HG02943 (cell line): Measurements from ENCODE around the gene LBHD2.
A peak's percentile ranks its signal among the peaks of the same experiment; 100 is the strongest.
"Not testable (repeated sequence)": the region's sequence is repeated elsewhere in the genome, so short reads cannot be mapped to it uniquely, and the experiment has no call there.

ENCODE experiments used
- ATAC-seq: cut with Tn5 transposase; IDR thresholded peaks from one replicate; pipeline ENCODE4 v1.9.1; 2021; ENCODE audit warnings: mild to moderate bottlenecking, low read depth, moderate library complexity; ENCODE audit not compliant: unreplicated experiment

LBHD2 gene

DNA sequence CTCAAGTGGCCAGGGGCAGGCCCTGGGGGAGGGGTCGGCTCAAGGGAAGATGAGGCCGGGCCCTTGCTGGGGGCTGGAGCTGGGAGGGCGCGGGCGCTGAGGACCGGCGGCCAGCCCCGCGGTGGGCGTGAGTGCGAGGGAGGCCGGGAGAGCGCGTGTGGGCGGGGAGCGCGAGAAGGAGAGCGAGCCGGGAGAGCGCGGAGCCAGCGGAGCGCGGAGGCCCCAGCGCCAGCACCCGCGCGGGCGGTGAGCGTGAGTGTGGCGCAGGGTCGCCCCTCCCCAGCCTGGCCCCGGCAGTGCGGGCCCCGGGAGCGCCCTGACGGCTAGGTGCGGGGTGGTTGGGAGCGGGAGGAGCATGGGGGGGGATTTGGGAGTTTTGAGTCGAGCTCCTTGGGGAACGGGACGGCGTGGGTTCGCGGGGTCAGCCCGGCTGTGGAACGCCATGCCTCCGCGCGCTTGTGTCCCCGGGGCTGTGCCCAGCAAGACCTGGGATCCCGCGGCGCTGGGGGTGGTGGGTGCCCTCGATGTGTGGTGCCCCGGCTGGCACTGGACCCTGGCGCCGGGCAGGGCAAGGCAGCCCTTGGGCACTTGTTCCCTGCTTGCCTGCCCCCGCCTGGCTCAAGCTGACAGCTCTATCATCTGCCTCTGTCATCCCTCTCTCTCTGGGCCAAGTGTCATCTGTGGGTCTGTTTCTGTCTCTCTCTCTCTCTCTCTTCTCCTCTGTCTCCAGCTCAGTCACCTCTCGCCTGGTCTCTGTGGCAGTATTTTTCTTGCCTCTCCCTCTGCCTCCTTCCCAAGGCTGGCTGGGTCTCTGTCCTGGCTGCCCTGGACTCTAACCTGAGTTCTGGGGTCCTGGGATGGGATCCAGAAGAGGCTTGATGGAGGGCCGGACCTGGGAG is at the start of gene LBHD2:
Gene LBHD2 (plus strand): TSS at position 190 of the 899 bp plus-strand sequence. CDS start 1,803 bp downstream, outside the sequence.
- no peak for ATAC-seq

DNA sequence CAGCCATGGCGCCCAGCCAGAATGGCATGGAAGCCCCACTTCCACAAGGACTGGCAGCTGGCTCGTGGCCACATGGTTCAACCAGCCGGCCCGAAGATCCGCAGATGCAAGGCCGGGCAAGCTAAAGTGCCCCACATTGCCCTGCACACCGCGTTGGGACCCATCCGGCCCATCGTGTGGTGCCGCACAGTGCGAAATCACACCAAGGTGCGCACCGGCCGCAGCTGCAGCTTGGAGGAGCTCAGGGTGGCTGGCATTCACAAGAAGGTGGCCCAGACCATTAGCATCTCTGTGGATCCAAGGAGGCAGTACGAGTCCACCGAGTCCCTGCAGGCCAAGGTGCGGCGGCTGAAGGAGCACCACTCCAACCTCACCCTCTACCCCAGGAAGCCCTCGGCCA is 42.5 kb upstream of the LBHD2 start:
- ATAC-seq, result no peak

DNA sequence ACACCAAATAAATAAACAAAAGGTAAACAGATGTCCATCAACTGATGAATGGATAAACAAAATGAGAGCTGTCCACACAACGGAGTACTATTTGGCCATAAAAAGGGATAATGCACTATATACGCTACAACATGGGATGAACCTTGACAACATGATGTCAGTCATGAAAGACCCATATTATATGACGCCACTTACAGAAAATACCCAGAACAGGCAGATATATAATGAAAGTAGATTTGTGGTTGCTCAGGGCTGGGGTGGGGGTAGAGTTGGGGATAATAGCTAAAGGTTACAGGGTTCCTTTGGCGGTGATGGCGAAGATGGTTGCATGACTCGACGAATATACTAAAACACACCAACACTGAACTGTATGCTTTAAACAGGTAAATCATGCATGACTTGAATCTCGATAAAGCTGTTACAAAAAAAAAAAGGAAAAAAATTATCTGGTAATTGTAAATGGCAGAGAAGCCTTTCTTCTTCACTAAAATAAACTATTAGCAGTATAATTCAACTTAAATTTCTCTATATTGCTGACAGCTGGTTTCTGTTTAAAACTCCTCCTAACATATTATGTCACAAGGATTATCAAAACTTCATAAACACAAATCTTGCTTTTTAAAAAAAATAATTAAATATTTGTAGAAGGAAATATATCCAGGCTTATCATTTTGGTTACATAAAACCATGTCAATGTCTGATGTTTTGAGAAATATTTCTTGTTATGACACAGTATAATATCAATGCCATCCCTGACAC is 40.6 kb upstream of the LBHD2 start:
- ATAC-seq, result no peak

DNA sequence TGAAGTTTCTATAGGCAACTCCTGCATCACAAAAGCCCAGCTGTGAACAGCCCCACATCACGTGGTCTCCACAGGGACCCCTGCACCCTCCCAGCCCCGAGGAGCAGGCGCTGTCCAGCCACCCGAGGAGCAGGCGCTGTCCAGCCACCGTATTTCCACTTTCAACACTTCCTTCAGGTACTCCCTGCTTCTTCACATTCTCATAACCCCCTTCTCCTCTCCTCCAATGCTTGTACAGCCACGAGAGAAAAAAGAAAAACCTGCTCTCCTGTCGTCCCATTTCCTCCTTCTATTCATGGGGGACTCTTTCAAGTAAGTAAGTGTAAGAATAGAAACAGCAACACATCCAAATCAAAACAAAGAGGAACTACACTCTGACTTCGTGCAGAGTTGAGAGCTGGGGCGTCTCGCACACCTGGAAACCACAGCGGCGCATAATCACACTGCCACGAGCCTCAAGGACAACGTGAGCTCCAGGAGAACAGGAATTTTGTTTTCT is 38.6 kb upstream of the LBHD2 start:
- ATAC-seq, result no peak

DNA sequence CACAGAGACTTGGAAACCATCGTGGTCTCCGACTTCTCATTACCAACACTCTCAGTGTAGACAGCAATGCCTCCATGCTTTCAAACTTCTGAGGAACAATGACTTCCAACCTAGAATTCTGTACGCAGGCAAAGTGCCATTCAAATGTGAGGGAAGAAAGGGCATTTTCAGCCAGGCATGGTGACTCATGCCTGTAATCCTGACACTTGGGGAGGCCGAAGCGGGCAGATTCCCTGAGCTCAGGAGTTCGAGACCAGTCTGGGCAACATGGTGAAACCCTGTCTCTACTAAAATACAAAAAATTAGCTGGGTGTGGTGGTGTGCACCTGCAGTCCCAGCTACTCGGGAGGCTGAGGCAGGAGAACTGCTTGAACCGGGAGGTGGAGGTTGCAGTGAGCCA is 36.6 kb upstream of the LBHD2 start:
- not testable (repeated sequence) for ATAC-seq

DNA sequence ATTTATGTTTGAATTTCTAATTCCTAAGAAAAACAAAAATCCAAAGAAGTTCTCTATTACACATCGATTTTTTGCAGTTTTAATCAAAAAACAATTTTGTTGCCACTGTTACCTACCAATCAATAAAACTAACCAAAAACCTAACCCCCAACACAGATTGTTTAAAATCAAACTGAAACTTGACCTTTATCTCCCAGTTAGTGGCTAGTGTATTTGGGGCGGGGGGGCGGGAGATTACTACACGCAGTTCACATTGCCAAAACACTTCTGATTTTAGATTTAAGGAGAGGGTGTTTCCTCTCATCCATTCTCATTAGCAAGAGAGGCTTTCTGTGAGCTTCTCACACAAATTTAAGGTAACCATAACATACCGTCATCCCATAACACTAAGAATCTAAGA is 33.1 kb upstream of the LBHD2 start:
- ATAC-seq, result no peak

DNA sequence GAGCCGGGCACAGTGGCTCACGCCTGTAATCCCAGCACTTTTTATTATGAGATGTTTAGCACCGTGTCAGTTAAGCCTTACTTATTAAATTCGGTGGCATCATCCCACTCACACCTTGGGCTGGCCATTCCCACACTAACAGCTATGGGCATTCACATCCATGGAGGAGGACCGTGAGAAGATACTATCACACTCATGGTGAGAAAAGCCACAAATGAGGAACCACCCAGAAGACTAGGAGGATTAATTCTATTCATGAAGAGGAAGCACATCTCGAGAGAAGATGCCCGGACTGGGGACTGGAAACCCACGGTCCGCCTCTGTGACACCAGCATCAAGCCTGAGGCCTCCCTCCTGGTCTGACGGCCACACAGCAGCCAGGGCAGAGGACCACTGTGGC is 31.6 kb upstream of the LBHD2 start:
- ATAC-seq, result no peak

DNA sequence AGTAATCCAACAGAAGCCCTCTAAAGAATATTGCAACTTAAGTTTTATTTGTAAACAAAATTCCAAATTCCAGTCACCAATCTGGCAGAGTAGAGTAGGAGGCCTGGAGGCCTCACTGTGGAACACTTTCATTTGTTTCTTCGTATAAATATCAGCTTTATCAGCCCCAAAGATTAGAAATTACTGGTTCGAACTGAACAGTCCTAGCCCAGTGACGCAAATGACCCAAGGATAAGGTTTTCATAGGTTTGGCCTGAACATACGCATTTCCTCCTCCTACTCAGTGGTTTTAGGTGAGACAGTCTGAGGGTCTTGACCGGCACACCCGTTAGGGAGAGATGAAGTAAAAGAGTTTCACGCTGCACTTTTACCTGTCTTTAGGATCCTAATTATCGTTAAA is 28.3 kb upstream of the LBHD2 start:
- no peak for ATAC-seq

DNA sequence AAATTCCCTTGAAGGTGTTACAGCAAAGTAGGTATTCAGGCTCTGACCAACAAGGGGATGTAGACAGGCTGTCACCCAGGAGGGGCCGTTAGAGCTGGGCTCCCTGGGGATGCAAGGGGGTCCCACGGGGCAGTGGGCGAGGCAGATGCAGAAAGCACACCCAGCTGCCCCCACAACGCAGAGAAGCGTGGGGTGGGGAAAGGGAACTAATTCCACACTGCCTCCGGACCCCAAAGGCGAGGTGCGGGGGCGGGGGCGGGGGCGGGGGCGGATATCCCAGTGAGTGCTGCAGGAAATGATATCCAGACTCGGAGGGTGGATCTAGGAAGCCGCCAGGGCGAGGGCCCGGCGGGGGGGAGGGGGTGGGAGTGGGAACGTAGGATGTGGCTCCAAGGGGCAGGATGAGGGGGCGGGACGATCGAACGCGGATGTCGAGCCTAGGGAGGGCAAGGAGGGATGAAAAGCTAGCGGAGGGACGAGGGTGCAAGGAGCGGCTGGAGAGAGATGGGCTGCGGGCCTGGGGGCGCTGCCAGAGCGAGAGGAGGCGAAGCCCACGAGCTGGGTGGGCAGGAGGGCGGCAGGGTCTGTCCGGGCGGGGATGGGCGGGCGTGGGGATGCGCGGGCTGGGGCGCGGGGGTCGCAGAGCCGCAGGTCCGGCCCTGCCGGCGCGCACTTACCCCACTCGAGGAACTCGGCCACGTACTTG is 27.5 kb upstream of the LBHD2 start:
- peak; percentile 10 for ATAC-seq

DNA sequence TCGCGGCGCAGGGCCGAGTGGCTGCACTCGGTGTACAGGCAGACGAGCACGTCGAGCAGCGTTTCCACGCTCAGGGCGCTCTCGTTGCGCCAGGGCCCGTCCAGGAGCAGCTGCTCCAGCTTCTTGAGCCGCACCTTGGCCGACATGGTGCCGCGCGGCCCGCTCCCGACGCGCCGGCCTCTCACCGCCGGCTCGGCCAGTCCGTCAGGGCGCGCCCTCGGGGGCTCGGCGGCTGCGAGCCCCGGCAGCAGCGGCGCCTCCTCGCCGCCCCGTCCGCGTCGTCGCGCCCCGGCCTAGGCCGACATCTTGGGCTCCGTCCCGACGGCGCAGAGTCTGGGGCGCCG is 27.0 kb upstream of the LBHD2 start:
- peak; percentile 21 for ATAC-seq

DNA sequence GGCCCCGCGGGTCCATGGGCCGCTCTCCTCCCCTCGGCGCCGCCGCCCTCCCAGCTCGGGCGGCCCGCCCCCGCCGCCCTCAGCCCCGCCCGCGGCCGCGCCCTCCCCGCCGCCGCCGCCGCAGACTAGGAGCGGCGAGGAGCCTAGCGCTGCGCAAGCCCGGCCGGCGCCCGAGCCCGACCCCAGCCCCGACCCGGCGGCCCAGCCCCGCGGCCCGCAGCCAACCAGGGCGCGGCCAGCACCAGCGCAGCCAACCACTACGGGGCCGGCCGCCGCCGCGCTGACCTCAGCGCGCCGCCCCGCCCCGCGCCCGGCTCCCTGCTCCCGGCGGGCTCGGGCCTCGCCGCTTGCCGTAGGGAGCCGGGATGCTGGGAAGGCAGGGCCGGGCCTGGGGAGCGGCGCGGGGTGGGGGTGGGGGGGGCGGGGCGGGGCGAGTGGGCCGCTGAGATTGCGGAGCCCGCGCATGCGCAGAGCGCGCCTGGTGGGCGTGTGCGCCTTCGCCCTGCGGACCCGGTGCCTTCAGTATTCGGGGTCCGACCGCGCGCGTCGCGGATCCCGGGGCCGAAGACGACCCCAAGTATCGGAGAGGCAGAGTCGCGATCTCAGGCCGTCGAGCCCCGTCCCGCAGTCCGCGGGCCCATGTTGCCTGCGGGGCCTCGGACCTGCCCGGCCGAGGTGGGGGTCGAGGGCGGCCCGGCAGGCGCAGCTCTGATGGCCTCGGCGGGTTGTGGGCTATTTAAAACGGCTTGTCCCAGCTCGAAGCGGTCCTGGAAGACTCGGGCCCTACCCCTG is 26.4 kb upstream of the LBHD2 start, which contains the start of gene CDC42BPB:
Gene CDC42BPB (minus strand): TSS at position 178 of the 792 bp plus-strand sequence. CDS start 376 bp downstream, outside the sequence.
- ATAC-seq, result peak; percentile 63

DNA sequence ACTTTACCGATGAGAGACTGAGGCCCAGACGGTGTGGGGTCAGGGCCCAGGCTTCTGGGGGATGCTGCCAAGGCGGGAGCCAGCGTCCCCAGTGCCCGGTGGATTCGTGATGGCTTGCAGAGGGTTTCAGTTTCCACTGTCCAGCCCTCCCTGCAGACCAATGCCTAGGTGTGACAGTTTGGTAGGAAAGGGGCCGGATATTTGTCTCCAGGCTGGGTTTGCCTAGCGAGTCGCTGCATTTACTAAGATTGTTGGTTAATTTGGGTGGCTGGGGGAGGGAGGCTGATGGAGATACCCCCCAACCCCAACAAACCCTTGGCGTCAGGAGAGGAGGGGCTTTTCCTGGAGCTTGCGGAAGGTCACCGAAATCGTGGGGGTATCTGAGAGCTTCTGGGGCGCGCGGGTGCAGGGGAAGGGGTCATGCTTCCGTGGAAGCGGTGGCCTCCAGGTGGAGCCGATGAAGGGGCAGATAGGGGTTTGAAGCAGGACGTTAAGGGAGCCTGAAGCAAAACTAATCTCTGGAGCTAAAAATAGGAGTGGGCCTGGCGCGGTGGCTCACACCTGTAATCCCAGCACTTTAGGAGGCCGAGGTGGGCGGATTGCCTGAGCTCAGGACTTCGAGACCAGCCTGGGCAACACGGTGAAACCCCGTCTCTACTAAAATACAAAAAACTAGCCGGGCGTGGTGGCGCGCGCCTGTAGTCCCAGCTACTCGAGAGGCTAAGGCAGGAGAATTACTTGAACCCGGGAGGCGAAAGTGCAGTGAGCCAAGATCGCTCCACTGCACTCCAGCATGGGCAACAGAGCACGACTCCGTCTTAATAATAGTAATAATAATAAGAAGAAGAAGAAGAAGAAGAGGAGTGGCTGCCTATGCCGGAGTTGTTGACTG is 25.6 kb upstream of the LBHD2 start:
- ATAC-seq, result no peak

DNA sequence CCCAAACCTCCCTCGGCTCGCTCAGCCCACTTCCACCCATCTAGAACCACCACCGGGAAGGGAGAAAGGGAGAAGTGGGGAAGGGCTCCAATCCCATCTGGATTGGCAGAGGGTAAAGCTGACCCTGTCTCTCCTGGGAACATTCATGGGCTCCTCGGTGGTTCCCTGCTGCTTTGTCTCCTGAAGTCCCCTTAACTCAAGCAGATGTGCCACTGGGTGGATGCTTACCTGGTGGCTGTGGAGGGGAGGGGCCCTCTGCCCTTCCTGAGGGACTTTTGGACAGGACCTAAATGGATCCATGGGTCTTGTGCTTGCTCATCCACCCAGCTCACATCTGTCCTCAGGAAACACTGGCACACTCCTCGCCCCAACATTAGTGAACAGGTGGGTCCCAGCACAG is 24.5 kb upstream of the LBHD2 start:
- ATAC-seq, result no peak

DNA sequence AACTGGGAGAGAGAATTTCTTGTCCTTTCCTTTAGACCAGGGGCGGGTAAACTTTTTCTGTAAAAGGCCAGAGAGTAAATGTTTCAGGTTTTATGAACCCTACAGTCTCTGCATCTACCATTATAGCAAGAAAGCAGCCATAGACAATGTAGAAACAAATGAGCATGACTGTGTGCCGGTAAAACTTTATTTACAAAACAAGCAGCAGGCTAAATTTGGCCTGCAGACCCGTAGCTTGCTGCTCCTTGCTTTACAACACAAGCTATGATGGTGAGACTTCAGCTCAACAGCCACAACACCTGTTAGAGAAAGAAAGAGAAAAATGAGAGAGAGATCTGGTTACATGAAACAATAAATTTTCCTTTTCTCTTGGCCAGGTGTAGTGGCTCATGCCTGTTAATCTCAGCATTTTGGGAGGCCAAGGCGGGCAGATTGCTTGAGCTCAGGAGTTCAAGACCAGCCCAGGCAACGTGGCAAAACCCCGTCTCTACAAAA is 22.5 kb upstream of the LBHD2 start:
- no peak for ATAC-seq

DNA sequence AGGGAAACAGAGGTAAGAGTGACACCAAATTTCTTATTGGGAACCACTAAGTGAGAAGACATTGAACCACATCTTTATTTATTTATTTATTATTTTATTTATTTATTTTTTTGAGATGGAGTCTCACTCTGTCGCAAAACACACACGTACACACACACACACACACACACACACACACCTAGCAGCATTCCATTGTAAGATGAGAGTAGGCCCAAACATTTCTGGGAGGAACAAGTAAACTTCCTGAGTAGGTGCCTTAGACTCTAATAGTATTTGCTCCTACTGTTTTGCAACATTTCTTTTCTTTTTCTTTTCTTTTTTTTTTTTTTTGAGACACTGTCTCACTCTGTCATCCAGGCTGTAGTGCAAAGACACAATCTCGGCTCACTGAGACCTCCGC is 19.6 kb upstream of the LBHD2 start:
- ATAC-seq, result no peak

DNA sequence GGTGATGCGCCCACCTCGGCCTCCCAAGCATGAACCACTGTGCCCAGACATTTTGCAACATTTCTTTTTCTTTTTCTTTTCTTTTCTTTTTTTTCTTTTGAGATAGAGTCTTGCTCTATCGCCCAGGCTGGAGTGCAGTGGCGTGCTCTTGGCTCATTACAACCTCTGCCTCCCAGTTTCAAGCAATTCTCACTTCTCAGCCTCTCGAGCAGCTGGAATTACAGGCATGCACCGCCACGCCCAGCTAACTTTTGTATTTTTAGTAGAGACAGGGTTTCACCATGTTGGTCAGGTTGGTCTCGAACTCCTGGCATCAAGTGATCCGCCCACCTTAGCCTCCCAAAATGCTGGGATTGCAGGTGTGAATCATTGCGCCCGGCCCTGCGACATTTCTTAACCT is 19.0 kb upstream of the LBHD2 start:
- ATAC-seq, result no peak

DNA sequence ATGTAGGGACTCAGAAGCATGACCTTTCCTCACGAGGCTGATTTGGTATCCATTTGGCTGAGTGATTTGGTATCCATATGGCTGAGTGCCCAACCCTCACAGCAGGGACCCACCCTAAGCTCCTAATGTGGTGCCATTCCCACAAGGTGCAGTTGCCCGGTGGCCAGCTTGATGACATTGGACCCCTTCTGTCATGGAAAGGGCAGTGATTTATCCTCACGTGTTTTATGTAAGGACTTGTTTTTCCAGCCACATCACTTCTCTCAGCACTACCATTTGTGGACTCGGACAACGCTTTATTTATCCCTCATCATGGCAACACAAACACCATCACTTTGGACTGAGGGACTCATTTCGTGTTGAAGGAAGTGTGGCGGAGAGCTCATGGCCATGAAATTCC is 18.1 kb upstream of the LBHD2 start:
- no peak for ATAC-seq

DNA sequence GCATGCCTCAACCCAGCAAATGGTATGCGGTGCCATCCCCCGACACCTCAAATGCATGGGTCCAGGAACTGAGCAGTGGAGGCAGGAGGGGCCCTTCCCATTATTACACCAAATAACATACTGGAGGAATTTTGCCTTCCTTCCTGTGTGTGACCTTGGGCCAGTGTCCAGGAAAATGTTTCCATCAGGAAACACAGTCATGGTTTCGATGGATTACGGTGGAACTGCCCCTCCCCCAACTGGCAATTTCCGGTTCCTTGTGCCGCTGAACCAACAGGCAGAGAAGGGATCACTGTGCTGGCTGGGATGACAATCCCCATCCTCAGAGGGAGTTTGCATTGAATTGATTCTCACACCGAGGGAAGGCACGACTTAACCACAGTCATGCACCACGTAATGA is 17.6 kb upstream of the LBHD2 start:
- ATAC-seq, result no peak
